Type B pancreatic cell (in vitro differentiated cells): ENCODE results near the gene DHX58. TPM values are rescaled to one million over a fixed set of nuclear protein-coding genes. Genes with fewer than 3 reads are reported as not detected.

Experiments
- DNase-seq: peaks from one replicate; pipeline ENCODE4 v3.0.0; 2021; ENCODE audit warnings: mixed read lengths; ENCODE audit not compliant: unreplicated experiment; ENCODE audit errors: extremely low spot score
- H3K27ac Mint-ChIP-seq: 2 replicates; pipeline ENCODE4 v1.8.0; 2021; ENCODE audit warnings: mild to moderate bottlenecking, mixed read lengths
- H3K27me3 Mint-ChIP-seq: 2 replicates; pipeline ENCODE4 v1.8.0; 2021; ENCODE audit warnings: mixed read lengths
- H3K36me3 Mint-ChIP-seq: 2 replicates; pipeline ENCODE4 v1.8.0; 2021; ENCODE audit warnings: mixed read lengths
- H3K4me1 Mint-ChIP-seq: one replicate; pipeline ENCODE4 v1.8.0; 2021; ENCODE audit warnings: mixed read lengths; ENCODE audit not compliant: unreplicated experiment
- H3K4me3 Mint-ChIP-seq: 2 replicates; pipeline ENCODE4 v1.8.0; 2021; ENCODE audit warnings: mild to moderate bottlenecking, mixed read lengths
- H3K9me3 Mint-ChIP-seq: 2 replicates; pipeline ENCODE4 v1.8.0; 2021; ENCODE audit warnings: mixed read lengths
- total RNA-seq: library from RNA; stranded (reverse); gene quantifications from 2 replicates; pipeline ENCODE4 v1.2.1, GENCODE V29; 2021; ENCODE audit warnings: low replicate concordance
- TF ChIP-seq, protein P1 (sequence below): fragments of 200-600 bp; sonication (generic); conservative IDR thresholded peaks from 2 replicates; pipeline ENCODE4 v1.5.0; 2021; ENCODE audit warnings: antibody characterized with exemption, mild to moderate bottlenecking

DHX58 gene
- total RNA-seq, 1 donor from 2014 or later, result 0.72 TPM

GRCh38 chr17:42116705-42117396 is 4.3 kb upstream of the DHX58 start:
- peaks cover 6% of the 10 kb centered on the region for H3K36me3 Mint-ChIP-seq
- no peak for DNase-seq

GRCh38 chr17:42114118-42114517 is 1.6 kb upstream of the DHX58 start:
- Mint-ChIP-seq H3K27ac (no peak overlapping the region), H3K36me3 (peaks cover 6% of the 10 kb centered on the region), H3K4me1 (peaks cover 14% of the 10 kb centered on the region), H3K9me3 (no peaks in the 10 kb centered on the region), H3K27me3 (peaks cover 3% of the 10 kb centered on the region), H3K4me3 (no peak overlapping the region)
- no peak for DNase-seq
- TF ChIP-seq, protein P1, sequence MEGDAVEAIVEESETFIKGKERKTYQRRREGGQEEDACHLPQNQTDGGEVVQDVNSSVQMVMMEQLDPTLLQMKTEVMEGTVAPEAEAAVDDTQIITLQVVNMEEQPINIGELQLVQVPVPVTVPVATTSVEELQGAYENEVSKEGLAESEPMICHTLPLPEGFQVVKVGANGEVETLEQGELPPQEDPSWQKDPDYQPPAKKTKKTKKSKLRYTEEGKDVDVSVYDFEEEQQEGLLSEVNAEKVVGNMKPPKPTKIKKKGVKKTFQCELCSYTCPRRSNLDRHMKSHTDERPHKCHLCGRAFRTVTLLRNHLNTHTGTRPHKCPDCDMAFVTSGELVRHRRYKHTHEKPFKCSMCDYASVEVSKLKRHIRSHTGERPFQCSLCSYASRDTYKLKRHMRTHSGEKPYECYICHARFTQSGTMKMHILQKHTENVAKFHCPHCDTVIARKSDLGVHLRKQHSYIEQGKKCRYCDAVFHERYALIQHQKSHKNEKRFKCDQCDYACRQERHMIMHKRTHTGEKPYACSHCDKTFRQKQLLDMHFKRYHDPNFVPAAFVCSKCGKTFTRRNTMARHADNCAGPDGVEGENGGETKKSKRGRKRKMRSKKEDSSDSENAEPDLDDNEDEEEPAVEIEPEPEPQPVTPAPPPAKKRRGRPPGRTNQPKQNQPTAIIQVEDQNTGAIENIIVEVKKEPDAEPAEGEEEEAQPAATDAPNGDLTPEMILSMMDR, result no peak

More at GRCh38 chr17:42116705-42117396, 4.3 kb upstream of the DHX58 start:
- Mint-ChIP-seq H3K9me3 (no peaks in the 10 kb centered on the region), H3K27me3 (no peaks in the 10 kb centered on the region), H3K4me3 (peak overlapping the region; percentile 47), H3K4me1 (peaks cover 24% of the 10 kb centered on the region), H3K27ac (no peak overlapping the region)
- TF ChIP-seq, protein P1, result peak; percentile 88

DNA sequence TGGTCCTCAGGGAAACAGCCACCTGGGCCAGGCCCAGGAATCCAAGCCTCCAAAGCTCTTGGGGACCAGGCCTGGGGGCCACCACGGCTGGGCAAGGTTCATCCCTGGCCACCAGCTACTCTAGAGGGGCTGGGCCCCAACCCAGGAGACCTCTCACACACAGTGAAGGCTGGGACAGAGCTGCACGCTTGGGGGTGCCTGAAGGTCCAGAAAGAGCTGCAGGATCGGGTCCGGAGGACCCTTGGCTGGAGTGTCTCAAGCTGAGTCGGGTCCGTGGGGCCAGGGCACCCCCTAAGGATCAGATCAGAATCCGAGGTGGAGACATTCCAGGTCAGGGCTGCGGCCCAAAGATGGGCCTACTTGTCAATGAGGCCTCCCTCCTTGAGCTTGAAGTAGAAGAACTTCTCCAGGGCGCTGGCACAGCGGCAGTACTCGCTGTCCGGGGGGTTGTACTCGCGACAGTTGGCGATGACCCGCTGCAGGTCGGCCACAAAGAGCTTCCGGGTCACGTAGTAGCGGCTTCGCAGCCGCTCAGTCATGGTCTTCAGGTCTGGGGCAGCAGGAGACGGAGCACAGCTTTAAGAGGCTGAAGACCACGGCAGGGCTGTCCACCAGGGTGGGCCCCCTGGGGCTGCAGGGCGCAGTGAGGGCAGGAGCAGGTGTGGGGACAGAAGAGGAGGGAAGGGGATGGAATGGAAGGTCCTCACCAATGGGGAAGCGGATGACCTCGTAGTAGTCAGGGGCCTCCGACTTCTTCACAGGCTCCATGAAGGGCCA is 967 bp upstream of the DHX58 start:
- DNase-seq, result no peak
- Mint-ChIP-seq H3K36me3 (peaks cover 6% of the 10 kb centered on the region), H3K4me3 (no peak overlapping the region), H3K4me1 (peaks cover 10% of the 10 kb centered on the region), H3K27me3 (peaks cover 3% of the 10 kb centered on the region), H3K27ac (no peak overlapping the region), H3K9me3 (no peaks in the 10 kb centered on the region)
- TF ChIP-seq, protein P1, result no peak

DNA sequence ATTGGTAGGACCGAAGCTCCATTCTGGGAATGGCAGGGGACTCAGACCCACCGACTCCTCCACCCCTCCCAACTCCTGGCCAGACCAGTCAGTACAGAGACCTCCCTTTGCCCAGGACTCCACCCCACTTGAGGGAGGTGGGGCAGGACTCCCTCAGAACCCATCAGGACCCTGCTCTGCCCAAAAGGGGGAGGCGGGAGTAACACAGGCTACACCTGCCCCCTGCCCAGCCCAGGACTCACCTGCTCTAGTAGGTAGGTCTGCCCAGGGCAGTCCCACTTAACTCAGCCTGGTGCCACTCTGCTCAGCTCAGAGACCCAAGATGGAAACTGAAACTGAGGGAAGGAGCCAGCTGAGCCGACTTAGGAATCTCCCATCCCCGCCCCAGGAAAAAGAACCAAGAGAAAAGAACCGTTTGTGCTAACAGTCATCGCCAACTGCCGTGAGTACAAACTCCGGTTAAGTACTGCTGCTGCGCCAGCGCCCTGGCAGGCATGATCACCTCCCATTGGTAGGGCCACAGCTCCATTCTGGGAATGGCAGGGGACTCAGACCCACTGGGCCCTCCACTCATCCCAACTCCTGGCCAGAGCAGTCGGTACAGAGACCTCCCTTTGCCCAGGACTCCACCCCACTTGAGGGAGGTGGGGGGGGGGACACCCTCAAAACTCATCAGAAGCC is 503 bp downstream of the DHX58 start:
- Mint-ChIP-seq H3K9me3 (no peaks in the 10 kb centered on the region), H3K36me3 (peaks cover 6% of the 10 kb centered on the region), H3K4me3 (no peak overlapping the region), H3K27ac (no peak overlapping the region), H3K27me3 (peaks cover 3% of the 10 kb centered on the region), H3K4me1 (peaks cover 6% of the 10 kb centered on the region)
- no peak for DNase-seq
- TF ChIP-seq, protein P1, result no peak

- Mint-ChIP-seq H3K9me3 (no peaks in the 10 kb centered on the region), H3K27me3 (peaks cover 3% of the 10 kb centered on the region), H3K4me1 (no peaks in the 10 kb centered on the region), H3K36me3 (no peaks in the 10 kb centered on the region), H3K27ac (no peak overlapping the region), H3K4me3 (no peak overlapping the region)
- no peak for DNase-seq
- TF ChIP-seq, protein P1, result no peak
Observed at GRCh38 chr17:42111265-42111636, 1.3 kb downstream of the DHX58 start.
